Measurements from ENCODE around the gene TMPRSS13.

GRCh38 chr11:117932426-117932825 is 3.2 kb upstream of the TMPRSS13 start:
- TF ChIP-seq, protein P1, sequence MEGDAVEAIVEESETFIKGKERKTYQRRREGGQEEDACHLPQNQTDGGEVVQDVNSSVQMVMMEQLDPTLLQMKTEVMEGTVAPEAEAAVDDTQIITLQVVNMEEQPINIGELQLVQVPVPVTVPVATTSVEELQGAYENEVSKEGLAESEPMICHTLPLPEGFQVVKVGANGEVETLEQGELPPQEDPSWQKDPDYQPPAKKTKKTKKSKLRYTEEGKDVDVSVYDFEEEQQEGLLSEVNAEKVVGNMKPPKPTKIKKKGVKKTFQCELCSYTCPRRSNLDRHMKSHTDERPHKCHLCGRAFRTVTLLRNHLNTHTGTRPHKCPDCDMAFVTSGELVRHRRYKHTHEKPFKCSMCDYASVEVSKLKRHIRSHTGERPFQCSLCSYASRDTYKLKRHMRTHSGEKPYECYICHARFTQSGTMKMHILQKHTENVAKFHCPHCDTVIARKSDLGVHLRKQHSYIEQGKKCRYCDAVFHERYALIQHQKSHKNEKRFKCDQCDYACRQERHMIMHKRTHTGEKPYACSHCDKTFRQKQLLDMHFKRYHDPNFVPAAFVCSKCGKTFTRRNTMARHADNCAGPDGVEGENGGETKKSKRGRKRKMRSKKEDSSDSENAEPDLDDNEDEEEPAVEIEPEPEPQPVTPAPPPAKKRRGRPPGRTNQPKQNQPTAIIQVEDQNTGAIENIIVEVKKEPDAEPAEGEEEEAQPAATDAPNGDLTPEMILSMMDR (IDR thresholded peaks at IDR 0.05; ENCODE audit: poor library complexity), result no peak
- no peak for TF ChIP-seq EZH2 (IDR thresholded peaks at IDR 0.05; ENCODE audit: borderline replicate concordance)

Measured in hepatocyte (in vitro differentiated cells).